H1 (cell line): ENCODE data around the gene DDX3X. TPM values are rescaled to one million over a fixed set of nuclear protein-coding genes. Genes with fewer than 3 reads are reported as not detected.

ENCODE experiments used
- ASH2L ChIP-seq: fragments of 200-600, 300-600 bp; sonication (generic); IDR thresholded peaks from one replicate; pipeline ENCODE4 v1.7.1; 2017; ENCODE audit warnings: low read length
- ATF2 ChIP-seq: IDR thresholded peaks from 2 replicates; pipeline ENCODE4 v1.6.1; 2012; ENCODE audit warnings: low read length, inconsistent platforms
- CBX8 ChIP-seq: fragments of 300-800, 300-1000 bp; sonication (generic); IDR thresholded peaks from 2 replicates; pipeline ENCODE4 v1.7.1; 2016; ENCODE audit warnings: low read depth, low read length, borderline replicate concordance
- CHD2 ChIP-seq: IDR thresholded peaks from 2 replicates; pipeline ENCODE4 v1.6.1; 2012; ENCODE audit warnings: low read length, improper control_type of control experiment
- CREB1 ChIP-seq: IDR thresholded peaks from 2 replicates; pipeline ENCODE4 v1.6.1; 2012; ENCODE audit warnings: inconsistent platforms
- EGR1 ChIP-seq: IDR thresholded peaks from 2 replicates; pipeline ENCODE4 v1.6.1; 2011; ENCODE audit warnings: low read depth, low read length, borderline replicate concordance
- EZH2 ChIP-seq: fragments of 200-600 bp; sonication (generic); IDR thresholded peaks from 2 replicates; pipeline ENCODE4 v1.7.1; 2012; ENCODE audit warnings: low read depth, mild to moderate bottlenecking, moderate library complexity, low read length, inconsistent platforms; ENCODE audit not compliant: severe bottlenecking
- GTF2F1 ChIP-seq: IDR thresholded peaks from 2 replicates; pipeline ENCODE4 v1.6.1; 2012; ENCODE audit warnings: low read depth, low read length, improper control_type of control experiment, borderline replicate concordance
- KDM4A ChIP-seq: IDR thresholded peaks from one replicate; pipeline ENCODE4 v1.7.1; 2012; ENCODE audit warnings: low read depth, mild to moderate bottlenecking, moderate library complexity, low read length, inconsistent platforms; ENCODE audit not compliant: severe bottlenecking
- KDM5A ChIP-seq: fragments of 200-600 bp; IDR thresholded peaks from 2 replicates; pipeline ENCODE4 v1.7.1; 2012; ENCODE audit warnings: mild to moderate bottlenecking, low read length, inconsistent platforms, mixed read lengths
- MAFK ChIP-seq: IDR thresholded peaks from 2 replicates; pipeline ENCODE4 v1.6.1; 2012; ENCODE audit warnings: low read depth, mild to moderate bottlenecking, improper control_type of control experiment, low read length
- MAX ChIP-seq: IDR thresholded peaks from 2 replicates; pipeline ENCODE4 v1.6.1; 2012; ENCODE audit warnings: inconsistent platforms
- POLR2A ChIP-seq, 2 experiments: IDR thresholded peaks; 1 replicate in 1 of 2; 2 replicates in 1 of 2; pipeline ENCODE4 v1.6.1; 2011; ENCODE audit warnings: low read depth in 2 of 2, low read length in 2 of 2, mild to moderate bottlenecking in 2 of 2; ENCODE audit errors: control extremely low read depth in 1 of 2
- RFX5 ChIP-seq: IDR thresholded peaks from 2 replicates; pipeline ENCODE4 v1.6.1; 2011; ENCODE audit warnings: low read depth, low read length, improper control_type of control experiment, borderline replicate concordance
- RNF2 ChIP-seq: fragments of 200-900, 300-1000 bp; sonication (generic); IDR thresholded peaks from 2 replicates; pipeline ENCODE4 v1.7.1; 2016; ENCODE audit warnings: borderline replicate concordance, low read depth, mild to moderate bottlenecking, antibody characterized with exemption, low read length; ENCODE audit not compliant: poor library complexity, severe bottlenecking; ENCODE audit errors: missing control alignments
- RXRA ChIP-seq: IDR thresholded peaks from 2 replicates; pipeline ENCODE4 v1.6.1; 2011; ENCODE audit warnings: low read depth, mild to moderate bottlenecking, low read length, moderate library complexity; ENCODE audit not compliant: insufficient read depth
- SIN3A ChIP-seq, 2 experiments: IDR thresholded peaks in 1 of 2; conservative IDR thresholded peaks in 1 of 2; 2 replicates each; pipeline ENCODE4 v1.6.1; 2011 to 2012; ENCODE audit warnings: low read length in 2 of 2, improper control_type of control experiment in 1 of 2, low read depth in 1 of 2, mild to moderate bottlenecking in 1 of 2
- SIRT6 ChIP-seq: IDR thresholded peaks from one replicate; pipeline ENCODE4 v1.7.1; 2012; ENCODE audit warnings: low read length, inconsistent platforms
- SUZ12 ChIP-seq: fragments of 200-600 bp; sonication (generic); IDR thresholded peaks from 2 replicates; pipeline ENCODE4 v1.6.1; 2012; ENCODE audit warnings: mild to moderate bottlenecking, inconsistent platforms, low read length, moderate library complexity, mixed read lengths
- TAF7 ChIP-seq: optimal IDR thresholded peaks from 2 replicates; pipeline ENCODE3; 2011; ENCODE audit warnings: low read depth, mild to moderate bottlenecking, inconsistent platforms, low read length, moderate library complexity, borderline replicate concordance
- TEAD4 ChIP-seq: IDR thresholded peaks from 2 replicates; pipeline ENCODE4 v1.6.1; 2012; ENCODE audit warnings: low read depth, low read length, inconsistent platforms, mixed read lengths
- ZNF274 ChIP-seq: IDR thresholded peaks from 2 replicates; pipeline ENCODE4 v1.7.0; 2012; ENCODE audit warnings: low read length, borderline replicate concordance; ENCODE audit errors: extremely low read depth
- polyA plus RNA-seq, 7 experiments: library from polyadenylated mRNA; depleted of rRNA in 3 of 7; stranded (reverse) in 5 of 7; unstranded in 2 of 7; fragments of >200 nt in 5 of 7; fragments of 200-250 nt in 2 of 7; gene quantifications; 1 replicate in 5 of 7; 2 replicates in 1 of 7; 4 replicates in 1 of 7; pipeline versions ENCODE4 v1.2.1 to v1.2.3, GENCODE V29; 2011 to 2013; ENCODE audit warnings: missing spikeins in 2 of 7, mixed read lengths in 2 of 7
- total RNA-seq: library from RNA; stranded (reverse); fragmentation: NEBNext Ultra II Directional; extraction: Animal tissue kit (Norgen Biotek cat#: 25700); gene quantifications from 2 replicates; pipeline ENCODE4 v1.2.1, GENCODE V29; 2021

The DDX3X gene
- total and polyA plus RNA-seq, 2 of the 8 experiments (the other 6 are each of a cell fraction or from before 2014, with no cell fraction given): 39.4 to 291 TPM

- 0 out of 2 replicates have a peak, but pooled peaks have one; percentile 3 for TF ChIP-seq ATF2
- no peak for TF ChIP-seq CBX8
- no peak for TF ChIP-seq MAFK
- TF ChIP-seq KDM4A: no peak
- TF ChIP-seq ZNF274: no peak
- TF ChIP-seq GTF2F1: no peak
- TF ChIP-seq SIRT6: no peak
- no peak for TF ChIP-seq ASH2L
- TF ChIP-seq MAX: no peak
- no peak for TF ChIP-seq EZH2
- no peak for TF ChIP-seq RFX5
- TF ChIP-seq RXRA: no peak
- no peak for TF ChIP-seq KDM5A
- TF ChIP-seq POLR2A (IDR thresholded peaks at IDR 0.05; ENCODE audit: control extremely low read depth in 1 of 2, low read depth in 2 of 2, low read length in 2 of 2): peak; percentile 80 to 92
- TF ChIP-seq TAF7: peak; percentile 24
- TF ChIP-seq SIN3A (conservative IDR thresholded peaks at IDR 0.05 in 1 of 2, IDR thresholded peaks at IDR 0.05 in 1 of 2; ENCODE audit: low read depth in 1 of 2, low read length in 2 of 2): 0 out of 4 replicates have a peak, but pooled peaks of 1 of the 2 experiments have one; percentile 11
- TF ChIP-seq CHD2: no peak
- TF ChIP-seq CREB1: 0 out of 2 replicates have a peak, but pooled peaks have one; percentile 3
- no peak for TF ChIP-seq SUZ12
- peak; percentile 47; the same call in 1 of the 2 replicates for TF ChIP-seq TEAD4
- TF ChIP-seq EGR1: no peak
- no peak for TF ChIP-seq RNF2
These were observed 618 bp downstream of the DDX3X start (continued) for GRCh38 chrX:41334363-41335197.
